Progenitor cell of endocrine pancreas (in vitro differentiated cells): Measurements from ENCODE around the gene CHST6. TPM values are rescaled to one million over a fixed set of nuclear protein-coding genes. Genes with fewer than 3 reads are reported as not detected.
A peak's percentile ranks its signal among the peaks of the same experiment; 100 is the strongest.

Source experiments
- DNase-seq: peaks from one replicate; pipeline ENCODE4 v3.0.0; 2021; ENCODE audit warnings: low spot score; ENCODE audit not compliant: unreplicated experiment
- H3K27ac Mint-ChIP-seq: 2 replicates; pipeline ENCODE4 v1.8.0; 2021; ENCODE audit warnings: mild to moderate bottlenecking, moderate library complexity, mixed read lengths
- H3K27me3 Mint-ChIP-seq: 2 replicates; pipeline ENCODE4 v1.8.0; 2021; ENCODE audit warnings: mixed read lengths
- H3K36me3 Mint-ChIP-seq: 2 replicates; pipeline ENCODE4 v1.8.0; 2022; ENCODE audit warnings: mixed read lengths; ENCODE audit not compliant: insufficient read depth
- H3K4me1 Mint-ChIP-seq: 2 replicates; pipeline ENCODE4 v1.8.0; 2021; ENCODE audit warnings: low read depth, mixed read lengths
- H3K4me3 Mint-ChIP-seq: 2 replicates; pipeline ENCODE4 v1.8.0; 2021; ENCODE audit warnings: low read depth, mild to moderate bottlenecking, moderate library complexity, mixed read lengths
- H3K9me3 Mint-ChIP-seq: 2 replicates; pipeline ENCODE4 v1.8.0; 2021; ENCODE audit warnings: low read depth, mixed read lengths
- total RNA-seq: library from RNA; stranded (reverse); gene quantifications from 2 replicates; pipeline ENCODE4 v1.2.1, GENCODE V29; 2021
- TF ChIP-seq, protein P1 (sequence below): fragments of 200-600 bp; sonication (generic); IDR thresholded peaks from one replicate; pipeline ENCODE4 v1.5.0; 2021; ENCODE audit warnings: antibody characterized with exemption, mild to moderate bottlenecking; ENCODE audit not compliant: unreplicated experiment

CHST6 gene
- total RNA-seq, 1 donor from 2014 or later: 7.7 TPM

DNA sequence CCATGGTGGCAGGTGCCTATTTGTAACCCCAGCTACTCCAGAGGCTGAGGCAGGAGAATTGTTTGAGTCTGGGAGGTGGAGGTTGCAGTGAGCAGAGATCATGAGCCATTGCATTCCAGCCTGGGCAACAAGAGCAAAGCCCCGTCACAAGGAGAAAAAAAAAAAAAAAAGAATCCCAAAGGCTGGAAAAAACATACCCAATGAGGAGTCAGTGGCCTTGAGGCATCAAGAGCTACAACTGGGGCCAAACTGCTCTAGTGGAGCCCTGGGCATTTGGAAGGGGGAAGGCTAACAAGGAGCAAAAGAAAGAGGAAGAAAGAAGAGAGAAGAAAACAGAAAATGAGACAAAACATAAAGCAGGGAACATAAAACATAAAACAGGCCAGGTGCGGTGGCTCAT, 6.9 kb downstream of the CHST6 start:
- H3K36me3 Mint-ChIP-seq: no peaks in the 10 kb centered on the region
- H3K27me3 Mint-ChIP-seq: no peaks in the 10 kb centered on the region
- no peaks in the 10 kb centered on the region for H3K4me1 Mint-ChIP-seq
- no peak for DNase-seq
- TF ChIP-seq, protein P1, sequence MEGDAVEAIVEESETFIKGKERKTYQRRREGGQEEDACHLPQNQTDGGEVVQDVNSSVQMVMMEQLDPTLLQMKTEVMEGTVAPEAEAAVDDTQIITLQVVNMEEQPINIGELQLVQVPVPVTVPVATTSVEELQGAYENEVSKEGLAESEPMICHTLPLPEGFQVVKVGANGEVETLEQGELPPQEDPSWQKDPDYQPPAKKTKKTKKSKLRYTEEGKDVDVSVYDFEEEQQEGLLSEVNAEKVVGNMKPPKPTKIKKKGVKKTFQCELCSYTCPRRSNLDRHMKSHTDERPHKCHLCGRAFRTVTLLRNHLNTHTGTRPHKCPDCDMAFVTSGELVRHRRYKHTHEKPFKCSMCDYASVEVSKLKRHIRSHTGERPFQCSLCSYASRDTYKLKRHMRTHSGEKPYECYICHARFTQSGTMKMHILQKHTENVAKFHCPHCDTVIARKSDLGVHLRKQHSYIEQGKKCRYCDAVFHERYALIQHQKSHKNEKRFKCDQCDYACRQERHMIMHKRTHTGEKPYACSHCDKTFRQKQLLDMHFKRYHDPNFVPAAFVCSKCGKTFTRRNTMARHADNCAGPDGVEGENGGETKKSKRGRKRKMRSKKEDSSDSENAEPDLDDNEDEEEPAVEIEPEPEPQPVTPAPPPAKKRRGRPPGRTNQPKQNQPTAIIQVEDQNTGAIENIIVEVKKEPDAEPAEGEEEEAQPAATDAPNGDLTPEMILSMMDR: no peak
- no peaks in the 10 kb centered on the region for H3K9me3 Mint-ChIP-seq
- H3K27ac Mint-ChIP-seq: no peak overlapping the region
- H3K4me3 Mint-ChIP-seq: no peak overlapping the region

- no peak overlapping the region for H3K4me3 Mint-ChIP-seq
- no peaks in the 10 kb centered on the region for H3K36me3 Mint-ChIP-seq
- no peaks in the 10 kb centered on the region for H3K27me3 Mint-ChIP-seq
- TF ChIP-seq, protein P1: no peak
- H3K4me1 Mint-ChIP-seq: no peaks in the 10 kb centered on the region
- no peaks in the 10 kb centered on the region for H3K9me3 Mint-ChIP-seq
- DNase-seq: no peak
- no peak overlapping the region for H3K27ac Mint-ChIP-seq
Measured at GRCh38 chr16:75486676-75487313, 8.4 kb downstream of the CHST6 start.

DNA sequence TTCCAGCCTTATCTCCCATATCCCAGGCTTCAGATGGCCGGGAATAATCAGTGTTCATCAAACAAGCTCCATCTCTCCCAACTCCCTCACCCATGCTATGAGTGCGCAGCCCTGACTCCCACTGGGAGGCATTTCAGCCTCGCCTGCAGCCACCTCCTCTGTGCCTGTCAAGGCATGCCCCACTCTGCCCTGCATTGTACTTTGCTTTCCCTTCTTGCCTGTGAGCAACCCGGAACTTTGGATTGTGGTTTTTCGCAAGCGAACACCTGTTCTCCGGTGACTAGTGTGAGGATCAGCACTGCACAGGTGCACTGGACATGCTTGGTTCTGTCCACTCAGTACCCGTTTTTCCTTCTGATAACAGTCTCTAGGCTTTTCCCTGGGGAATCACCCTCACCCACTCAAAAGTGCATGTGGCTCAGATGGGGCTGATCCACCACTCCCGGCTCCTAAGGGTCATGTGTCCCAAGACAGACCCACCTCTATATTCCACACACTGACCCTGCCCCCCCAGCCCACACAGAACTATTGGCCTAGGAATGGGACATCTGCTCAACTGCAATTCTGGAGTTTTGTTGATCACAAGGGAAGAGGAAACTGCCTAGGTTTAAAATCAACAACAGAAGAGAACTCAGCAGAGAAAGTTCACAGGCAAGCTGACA, 9.1 kb downstream of the CHST6 start:
- TF ChIP-seq, protein P1: no peak
- Mint-ChIP-seq H3K36me3 (no peaks in the 10 kb centered on the region), H3K4me3 (no peak overlapping the region), H3K27me3 (no peaks in the 10 kb centered on the region), H3K4me1 (no peaks in the 10 kb centered on the region), H3K9me3 (no peaks in the 10 kb centered on the region), H3K27ac (peak overlapping the region; percentile 65)
- DNase-seq: no peak

DNA sequence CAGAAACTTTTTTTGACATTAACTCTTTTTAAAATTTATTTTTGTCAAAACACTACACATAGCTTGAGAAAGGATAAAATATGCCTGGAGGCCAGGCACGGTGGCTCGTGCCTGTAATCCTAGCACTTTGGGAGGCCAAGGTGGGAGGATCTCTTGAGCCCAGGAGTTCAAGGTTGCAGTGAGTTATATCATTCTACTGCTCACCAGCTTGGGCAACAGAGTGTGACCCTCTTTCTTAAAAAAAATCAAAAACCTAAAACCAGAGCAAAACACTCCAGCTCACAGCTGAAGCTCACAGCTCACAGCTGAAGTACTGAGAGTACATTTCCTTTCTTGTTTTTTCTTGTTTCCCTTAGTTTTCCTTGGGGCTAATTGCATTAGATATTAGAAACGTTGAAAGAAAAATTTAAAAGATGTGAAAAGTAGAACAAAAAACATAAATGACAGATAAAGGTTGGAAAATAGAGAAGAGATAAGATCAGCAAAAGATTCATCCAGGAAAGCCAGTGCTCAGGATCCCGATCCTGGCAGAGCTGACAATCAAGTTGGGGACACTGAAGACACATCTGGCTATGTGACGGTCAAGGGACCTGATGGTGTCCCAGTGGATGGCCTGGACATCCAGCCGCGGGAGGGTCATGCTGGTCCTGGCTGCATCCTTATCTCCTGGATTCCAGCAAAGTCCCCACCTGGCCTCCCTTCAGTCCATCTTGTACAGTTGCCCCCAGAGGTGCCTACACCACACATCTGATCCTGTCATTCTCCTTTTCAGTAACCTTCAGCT, 9.8 kb downstream of the CHST6 start:
- Mint-ChIP-seq H3K9me3 (no peaks in the 10 kb centered on the region), H3K27me3 (no peaks in the 10 kb centered on the region), H3K27ac (peak overlapping the region; percentile 65), H3K36me3 (no peaks in the 10 kb centered on the region), H3K4me1 (no peaks in the 10 kb centered on the region), H3K4me3 (no peak overlapping the region)
- TF ChIP-seq, protein P1: no peak
- no peak for DNase-seq

- Mint-ChIP-seq H3K36me3 (no peaks in the 10 kb centered on the region), H3K9me3 (no peaks in the 10 kb centered on the region), H3K4me1 (no peaks in the 10 kb centered on the region), H3K27ac (no peak overlapping the region), H3K27me3 (no peaks in the 10 kb centered on the region), H3K4me3 (no peak overlapping the region)
- TF ChIP-seq, protein P1: no peak
- no peak for DNase-seq
Measured at GRCh38 chr16:75483222-75483621, 12.0 kb downstream of the CHST6 start.
